HepG2 (cell line): ENCODE measurements around the gene ALDH3B1. TPM values are rescaled to one million over a fixed set of nuclear protein-coding genes. Genes with fewer than 3 reads are reported as not detected.

Experiments used
- AKAP8 ChIP-seq: sonication (generic); formaldehyde crosslinking; IDR thresholded peaks from 2 replicates; pipeline ENCODE4 v1.5.1; 2020; ENCODE audit warnings: mild to moderate bottlenecking, missing genetic modification reagents
- CBX5 ChIP-seq: sonication (generic); formaldehyde crosslinking; IDR thresholded peaks from 2 replicates; pipeline ENCODE4 v1.4.0; 2020; ENCODE audit warnings: missing genetic modification reagents, borderline replicate concordance
- CSRNP2 ChIP-seq: sonication (generic); formaldehyde crosslinking; conservative IDR thresholded peaks from 2 replicates; pipeline ENCODE4 v1.8.0; 2022; ENCODE audit warnings: low read depth, missing genetic modification reagents
- E2F5 ChIP-seq: sonication (generic); formaldehyde crosslinking; conservative IDR thresholded peaks from 2 replicates; pipeline ENCODE4 v1.4.0; 2020; ENCODE audit warnings: missing genetic modification reagents
- FOXA3 ChIP-seq: IDR thresholded peaks from 2 replicates; pipeline ENCODE4 v1.6.1; 2016; ENCODE audit warnings: missing genetic modification reagents, missing compliant biosample characterization
- GLI4 ChIP-seq: sonication (generic); formaldehyde crosslinking; IDR thresholded peaks from 2 replicates; pipeline ENCODE4 v1.5.1; 2020; ENCODE audit warnings: missing genetic modification reagents, mild to moderate bottlenecking, moderate library complexity, borderline replicate concordance
- MAFF ChIP-seq: IDR thresholded peaks from 2 replicates; pipeline ENCODE4 v1.6.1; 2011; ENCODE audit warnings: low read depth, low read length, improper control_type of control experiment
- NFE2L1 ChIP-seq: sonication (generic); formaldehyde crosslinking; IDR thresholded peaks from 2 replicates; pipeline ENCODE4 v1.4.0; 2020; ENCODE audit warnings: missing genetic modification reagents, mild to moderate bottlenecking, borderline replicate concordance
- NR0B2 ChIP-seq: sonication (generic); formaldehyde crosslinking; IDR thresholded peaks from 2 replicates; pipeline ENCODE4 v1.4.0; 2020; ENCODE audit warnings: mild to moderate bottlenecking, missing genetic modification reagents
- ONECUT2 ChIP-seq: sonication (generic); formaldehyde crosslinking; IDR thresholded peaks from 2 replicates; pipeline ENCODE4 v1.4.0; 2020; ENCODE audit warnings: missing genetic modification reagents
- SMARCC2 ChIP-seq: fragments of 450-650 bp; IDR thresholded peaks from 2 replicates; pipeline ENCODE4 v1.6.1; 2017; ENCODE audit warnings: antibody characterized with exemption, mild to moderate bottlenecking
- SP1 ChIP-seq, 2 experiments: fragments of 450-650 bp in 1 of 2; sonication (generic) in 1 of 2; formaldehyde crosslinking in 1 of 2; IDR thresholded peaks; 2 replicates each; pipeline versions ENCODE4 v1.4.0 to v1.6.1; 2016 to 2020; ENCODE audit warnings: missing genetic modification reagents in 1 of 2
- U2AF2 ChIP-seq: fragments of 200-400 bp; formaldehyde crosslinking; IDR thresholded peaks from 2 replicates; pipeline ENCODE4 v1.6.1; 2017; ENCODE audit warnings: low read depth, mild to moderate bottlenecking, low read length
- ZBTB46 ChIP-seq: sonication (generic); formaldehyde crosslinking; IDR thresholded peaks from 2 replicates; pipeline ENCODE4 v1.4.0; 2020; ENCODE audit warnings: mild to moderate bottlenecking, missing genetic modification reagents, borderline replicate concordance
- ZNF275 ChIP-seq: sonication (generic); formaldehyde crosslinking; IDR thresholded peaks from 2 replicates; pipeline ENCODE4 v1.8.0; 2022; ENCODE audit warnings: missing genetic modification reagents, mild to moderate bottlenecking, inconsistent platforms, borderline replicate concordance
- ZNF331 ChIP-seq: sonication (generic); formaldehyde crosslinking; IDR thresholded peaks from 2 replicates; pipeline ENCODE4 v1.4.0; 2020; ENCODE audit warnings: missing genetic modification reagents
- ZNF777 ChIP-seq: sonication (generic); formaldehyde crosslinking; IDR thresholded peaks from 2 replicates; pipeline ENCODE4 v1.4.0; 2020; ENCODE audit warnings: missing genetic modification reagents
- polyA plus RNA-seq, 8 experiments: library from polyadenylated mRNA; depleted of rRNA in 3 of 8; stranded (reverse) in 7 of 8; unstranded in 1 of 8; fragments of >200 nt; fragmentation: Illumina TruSeq in 4 of 8; extraction: Trizol in 4 of 8; gene quantifications; 2 replicates each; pipeline versions ENCODE4 v1.2.1 to v1.2.3, GENCODE V29; 2011 to 2016; ENCODE audit warnings: low read depth in 4 of 8, missing spikeins in 1 of 8, mixed read lengths in 1 of 8; ENCODE audit not compliant: insufficient read depth in 1 of 8
- total RNA-seq, 5 experiments: library from RNA; depleted of rRNA; stranded (reverse); fragments of >200 nt; fragmentation: Illumina TruSeq; extraction: Trizol; gene quantifications; 2 replicates each; pipeline ENCODE4 v1.2.3, GENCODE V29; 2016; ENCODE audit warnings: low read depth in 1 of 5
- TF ChIP-seq, protein P1 (sequence below): sonication (generic); formaldehyde crosslinking; IDR thresholded peaks from 2 replicates; pipeline ENCODE4 v1.4.0; 2020; ENCODE audit warnings: missing genetic modification reagents

The ALDH3B1 gene
- total and polyA plus RNA-seq, 2 of the 13 experiments (the other 11 are each of a cell fraction or from before 2014, with no cell fraction given) = 4.0 to 6.7 TPM

DNA sequence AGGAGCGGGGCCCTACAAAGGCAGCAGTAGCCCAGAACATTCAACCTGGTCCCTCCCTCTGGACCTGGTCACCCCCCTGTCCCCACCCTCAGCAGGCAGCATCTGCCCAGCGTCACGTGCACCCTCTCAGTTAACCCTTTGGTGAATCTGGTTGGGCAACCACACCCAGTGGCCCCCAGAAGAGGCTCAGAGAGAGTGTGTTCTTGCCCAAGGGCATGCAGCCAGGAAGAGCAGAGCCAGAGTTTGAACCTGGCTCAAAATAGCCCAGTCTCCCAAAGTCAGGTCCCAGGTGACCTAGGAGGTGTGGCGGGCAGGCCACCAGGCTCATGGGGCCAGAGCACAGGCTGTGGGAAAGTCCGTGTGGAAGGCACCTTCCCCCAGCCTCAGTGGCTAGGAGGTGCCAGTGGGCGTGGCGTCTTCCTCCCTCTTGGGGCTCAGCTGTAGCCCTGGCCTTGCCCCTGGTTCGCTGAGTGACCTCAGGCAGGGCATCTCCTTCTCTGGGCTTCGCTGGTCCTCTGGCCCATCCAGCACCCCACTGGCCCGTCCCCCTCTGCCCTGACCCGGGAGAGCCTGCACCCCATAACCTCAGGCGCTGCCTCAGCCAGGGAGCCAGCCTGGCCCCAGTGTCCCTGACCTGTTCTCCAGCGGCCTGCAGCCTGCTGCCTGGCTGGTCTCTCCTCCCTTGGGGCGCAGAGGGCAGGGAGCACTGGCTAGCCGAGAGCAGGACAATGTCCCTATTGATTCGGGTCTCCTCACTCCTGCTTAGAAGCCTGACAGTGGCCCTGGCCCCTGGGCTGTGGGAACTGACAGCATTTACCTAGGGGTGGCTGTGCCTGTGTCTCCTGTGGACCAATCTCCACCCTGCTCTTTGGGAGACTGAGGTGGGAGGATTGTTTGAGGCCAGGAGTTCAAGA is 7.0 kb downstream of the ALDH3B1 start (continued):
- TF ChIP-seq AKAP8 (CRISPR knock-in tag) = peak; percentile 82
- peak; percentile 79 for TF ChIP-seq ZNF331 (CRISPR knock-in tag)
- 0 out of 2 replicates have a peak, but pooled peaks have one; percentile 58 for TF ChIP-seq ZNF275
- no peak for TF ChIP-seq U2AF2
- 0 out of 2 replicates have a peak, but pooled peaks have one; percentile 39 for TF ChIP-seq NFE2L1 (CRISPR knock-in tag)
- TF ChIP-seq CSRNP2 (CRISPR knock-in tag) = no peak
- TF ChIP-seq FOXA3 (CRISPR knock-in tag) = peak; percentile 82
- no peak for TF ChIP-seq GLI4 (CRISPR knock-in tag)
- TF ChIP-seq SMARCC2 = no peak
- TF ChIP-seq ZNF777 (CRISPR knock-in tag) = peak; percentile 29; the same call in 1 of the 2 replicates
- TF ChIP-seq ONECUT2 = peak; percentile 82
- no peak for TF ChIP-seq MAFF
- TF ChIP-seq SP1 (IDR thresholded peaks at IDR 0.05) = no peak
- no peak for TF ChIP-seq SP1 (CRISPR knock-in tag; IDR thresholded peaks at IDR 0.05)
- TF ChIP-seq, protein P1, sequence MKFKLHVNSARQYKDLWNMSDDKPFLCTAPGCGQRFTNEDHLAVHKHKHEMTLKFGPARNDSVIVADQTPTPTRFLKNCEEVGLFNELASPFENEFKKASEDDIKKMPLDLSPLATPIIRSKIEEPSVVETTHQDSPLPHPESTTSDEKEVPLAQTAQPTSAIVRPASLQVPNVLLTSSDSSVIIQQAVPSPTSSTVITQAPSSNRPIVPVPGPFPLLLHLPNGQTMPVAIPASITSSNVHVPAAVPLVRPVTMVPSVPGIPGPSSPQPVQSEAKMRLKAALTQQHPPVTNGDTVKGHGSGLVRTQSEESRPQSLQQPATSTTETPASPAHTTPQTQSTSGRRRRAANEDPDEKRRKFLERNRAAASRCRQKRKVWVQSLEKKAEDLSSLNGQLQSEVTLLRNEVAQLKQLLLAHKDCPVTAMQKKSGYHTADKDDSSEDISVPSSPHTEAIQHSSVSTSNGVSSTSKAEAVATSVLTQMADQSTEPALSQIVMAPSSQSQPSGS = no peak; the same call in 1 of the 2 replicates
- no peak for TF ChIP-seq E2F5 (CRISPR knock-in tag)
- peak; percentile 92 for TF ChIP-seq ZBTB46
- TF ChIP-seq NR0B2 (CRISPR knock-in tag) = no peak
- no peak; the same call in 1 of the 2 replicates for TF ChIP-seq CBX5
